Activated CD8-positive, alpha-beta memory T cell treated with anti-CD3 and anti-CD28 coated beads, Interleukin-2, amount 50 U/mL, for 4 hours (primary cell): ENCODE results near the gene CCDC190.
A peak's percentile ranks its signal among the peaks of the same experiment; 100 is the strongest.
"Not testable (repeated sequence)": the region's sequence is repeated elsewhere in the genome, so short reads cannot be mapped to it uniquely, and the experiment has no call there.

Experiments
- DNase-seq: peaks from one replicate; pipeline ENCODE4 v3.0.0-alpha.2; 2020

The CCDC190 gene

GRCh38 chr1:162876751-162877150 is 15.8 kb upstream of the CCDC190 start:
- no peak for DNase-seq

DNA sequence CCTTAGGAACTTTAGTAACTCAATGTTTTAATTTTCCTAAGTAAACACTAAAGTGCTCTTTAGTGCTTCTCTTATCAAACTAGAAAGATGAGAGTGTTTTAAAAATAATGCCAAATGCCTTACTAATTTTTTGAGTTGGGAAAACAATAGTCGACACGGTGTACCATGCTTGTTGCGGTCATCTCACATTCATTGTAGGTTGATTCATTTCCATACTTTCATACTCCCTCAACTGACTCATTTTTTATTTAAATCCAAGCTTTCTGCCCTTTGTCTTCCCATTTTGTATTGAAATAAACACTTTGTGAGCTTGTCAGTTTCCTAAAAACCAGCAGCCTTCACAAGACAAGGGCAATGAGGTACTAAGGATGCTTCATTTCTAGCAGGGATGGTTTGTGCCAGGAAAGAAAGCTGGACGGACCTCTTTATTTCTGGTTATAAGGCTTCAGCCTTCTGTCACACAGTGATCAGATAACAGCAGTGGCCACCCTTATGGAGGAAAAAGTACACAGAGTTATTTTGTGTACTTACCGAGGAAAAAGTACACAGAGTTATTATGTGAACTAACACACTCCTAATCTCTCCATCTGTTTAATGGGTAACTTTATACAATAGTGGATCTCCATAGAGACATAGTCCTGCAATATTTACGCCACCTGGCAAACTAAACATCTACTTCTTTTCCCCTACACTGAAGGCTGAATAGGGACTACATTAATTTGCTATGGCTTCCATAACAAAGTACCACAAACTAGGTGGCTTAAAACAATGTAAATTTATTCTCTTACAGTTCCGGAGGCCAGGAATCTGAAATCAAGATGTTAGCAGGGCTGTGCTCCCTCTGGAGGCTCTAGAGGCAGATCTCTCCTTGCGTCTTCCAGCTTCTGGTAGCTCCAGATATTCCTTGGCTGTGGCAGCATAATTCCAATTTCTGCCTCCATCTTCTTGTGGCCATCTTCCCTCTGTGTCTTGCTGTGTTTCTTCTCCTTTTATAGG is 13.0 kb upstream of the CCDC190 start:
- no peak for DNase-seq

GRCh38 chr1:162872981-162873380 is 12.0 kb upstream of the CCDC190 start:
- no peak for DNase-seq

DNA sequence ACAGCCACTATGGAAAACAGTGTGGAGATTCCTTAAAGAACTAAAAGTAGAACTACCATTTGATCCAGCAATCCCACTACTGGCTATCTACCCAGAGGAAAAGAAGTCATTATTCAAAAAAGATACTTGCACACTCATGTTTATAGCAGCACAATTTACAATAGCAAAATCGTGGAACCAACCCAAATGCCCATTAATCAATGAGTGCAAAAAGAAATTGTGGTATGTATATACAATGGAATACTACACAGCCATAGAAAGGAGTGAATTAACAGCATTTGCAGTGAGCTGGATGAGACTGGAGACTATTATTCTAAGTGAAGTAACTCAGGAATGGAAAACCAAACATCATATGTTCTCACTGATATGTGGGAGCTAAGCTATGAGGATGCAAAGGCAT is 10.4 kb upstream of the CCDC190 start:
- not testable (repeated sequence) for DNase-seq

- no peak for DNase-seq
These were observed 8.0 kb upstream of the CCDC190 start for GRCh38 chr1:162868972-162869371.

- no peak for DNase-seq
These were observed 650 bp upstream of the CCDC190 start for GRCh38 chr1:162861625-162862024.

DNA sequence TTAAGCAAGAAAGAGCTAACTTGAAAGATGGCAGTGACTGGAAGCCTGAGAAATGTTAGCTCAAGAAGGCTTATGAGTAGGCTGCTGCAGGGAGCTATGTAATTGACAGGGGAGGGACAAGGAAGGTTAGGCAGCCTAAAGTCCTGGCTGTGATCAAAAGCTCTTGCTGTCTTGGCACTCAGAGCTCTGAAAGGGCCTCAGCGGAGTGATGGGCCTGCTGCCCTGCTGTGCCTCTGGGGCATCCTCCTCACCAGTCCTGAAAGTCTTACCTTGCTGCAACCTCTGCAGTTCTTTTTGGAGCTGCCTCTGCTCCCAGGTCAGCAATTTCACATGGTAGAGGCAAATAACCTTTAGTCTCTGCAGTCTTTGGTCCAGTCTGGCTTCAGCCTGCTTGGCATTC is 1.8 kb downstream of the CCDC190 start:
- DNase-seq, result no peak

- DNase-seq, result no peak
These were observed 3.1 kb downstream of the CCDC190 start for GRCh38 chr1:162857850-162858249.

DNA sequence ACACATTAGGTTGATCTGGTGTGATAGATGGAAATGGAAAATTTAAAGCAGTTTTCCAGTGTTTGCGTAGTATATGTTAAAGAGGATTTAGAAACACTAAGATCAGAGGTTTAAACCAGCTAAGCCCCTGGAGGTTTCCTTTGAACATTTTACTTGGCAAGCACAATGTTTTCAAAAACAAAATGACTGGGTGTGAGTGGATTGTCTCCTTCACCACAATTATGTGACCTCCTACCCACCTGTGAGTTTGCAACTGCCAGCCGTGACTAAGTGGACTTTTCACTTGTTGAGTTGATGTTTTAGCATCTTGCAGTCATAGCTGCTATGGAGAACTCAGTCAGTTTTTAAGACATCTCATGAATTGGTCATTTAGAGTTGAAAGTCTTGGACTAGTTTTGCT is 4.7 kb downstream of the CCDC190 start:
- no peak for DNase-seq

DNA sequence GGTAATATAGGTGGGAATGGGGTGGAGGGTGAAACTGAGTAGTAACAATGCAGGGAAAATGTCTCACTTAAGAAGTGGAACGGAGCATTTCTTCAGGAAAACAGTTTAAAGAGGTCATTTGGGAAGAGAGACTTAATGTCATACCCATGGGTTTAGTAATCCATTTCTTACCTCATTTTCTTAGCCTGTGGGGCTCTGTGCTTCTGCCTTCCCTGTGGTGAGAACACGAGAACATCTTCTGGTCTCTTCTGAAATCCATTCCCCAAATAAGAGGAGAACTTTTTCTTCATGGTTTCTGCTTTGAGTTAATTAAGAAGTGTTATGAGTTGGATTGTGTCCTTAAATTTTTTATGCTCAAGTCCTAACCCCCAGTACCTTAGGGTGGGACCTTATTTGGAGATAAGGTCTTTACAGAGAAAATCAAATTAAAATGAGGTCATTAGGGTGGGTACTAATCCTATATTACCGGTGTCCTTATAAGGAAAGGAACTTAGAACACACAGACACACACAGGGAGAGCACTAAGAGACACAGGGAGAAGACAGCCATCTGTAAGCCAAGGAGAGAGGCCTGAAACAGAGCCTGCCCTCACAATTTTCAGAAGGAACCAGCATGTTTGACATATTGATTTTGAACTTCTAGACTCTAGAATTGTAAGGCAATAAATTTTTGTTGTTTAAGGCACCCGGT is 5.4 kb downstream of the CCDC190 start:
- DNase-seq, result no peak

- peak; percentile 40 for DNase-seq
These were observed 6.6 kb downstream of the CCDC190 start for GRCh38 chr1:162854245-162854882.

- DNase-seq, result no peak
These were observed 9.6 kb downstream of the CCDC190 start for GRCh38 chr1:162851341-162851740.

- no peak for DNase-seq
These were observed 11.3 kb downstream of the CCDC190 start for GRCh38 chr1:162849711-162850110.

DNA sequence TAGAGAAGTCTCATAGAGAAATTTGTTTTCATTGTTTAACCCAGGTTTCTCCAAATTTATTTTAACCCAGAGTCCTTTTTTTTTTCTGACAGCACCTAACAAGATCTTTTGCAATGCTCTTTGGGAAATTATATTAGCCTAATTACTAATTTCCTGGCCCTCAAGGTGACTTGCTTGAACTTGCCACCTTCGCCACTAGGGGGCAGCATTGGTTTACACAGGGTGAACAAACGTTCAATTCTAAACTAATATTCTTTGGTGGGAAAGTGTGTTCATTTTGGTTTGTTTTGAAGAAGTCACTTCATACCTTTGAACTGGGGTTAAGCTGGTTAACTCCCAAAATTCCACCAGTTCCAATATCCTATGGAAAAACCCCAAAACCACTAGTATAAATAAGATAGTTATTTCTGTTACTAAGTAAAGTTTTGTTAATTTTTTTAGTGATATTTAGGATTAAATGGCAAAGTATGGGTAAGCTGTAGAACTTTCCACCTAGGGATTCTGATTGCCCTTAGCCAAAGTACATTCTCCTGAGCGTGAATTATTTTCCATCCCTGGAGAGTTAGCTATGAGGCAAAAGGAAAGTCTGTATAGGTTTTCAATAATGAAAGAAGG is 13.0 kb downstream of the CCDC190 start:
- DNase-seq, result peak; percentile 83

- DNase-seq, result no peak
These were observed 14.4 kb downstream of the CCDC190 start for GRCh38 chr1:162846256-162847212.

DNA sequence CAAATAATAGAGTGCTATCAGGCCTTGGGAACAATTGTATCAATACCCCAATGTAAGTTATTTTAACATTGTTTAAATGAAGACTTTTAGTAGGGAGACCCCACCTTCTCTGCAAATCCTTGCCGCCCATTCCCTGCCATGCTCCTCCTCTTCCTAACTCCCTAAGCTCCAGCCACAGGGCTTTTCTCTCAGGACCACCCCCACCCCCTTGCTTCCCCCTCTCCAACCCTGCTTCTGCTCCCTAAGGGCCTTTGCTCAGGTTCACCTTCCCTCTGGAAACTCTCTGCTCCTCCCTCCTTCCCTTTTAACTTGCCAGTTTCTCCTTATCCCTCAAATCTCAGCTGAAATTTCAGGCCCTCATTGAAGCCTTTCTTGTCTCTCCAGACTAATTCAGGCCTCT is 16.8 kb downstream of the CCDC190 start:
- no peak for DNase-seq

DNA sequence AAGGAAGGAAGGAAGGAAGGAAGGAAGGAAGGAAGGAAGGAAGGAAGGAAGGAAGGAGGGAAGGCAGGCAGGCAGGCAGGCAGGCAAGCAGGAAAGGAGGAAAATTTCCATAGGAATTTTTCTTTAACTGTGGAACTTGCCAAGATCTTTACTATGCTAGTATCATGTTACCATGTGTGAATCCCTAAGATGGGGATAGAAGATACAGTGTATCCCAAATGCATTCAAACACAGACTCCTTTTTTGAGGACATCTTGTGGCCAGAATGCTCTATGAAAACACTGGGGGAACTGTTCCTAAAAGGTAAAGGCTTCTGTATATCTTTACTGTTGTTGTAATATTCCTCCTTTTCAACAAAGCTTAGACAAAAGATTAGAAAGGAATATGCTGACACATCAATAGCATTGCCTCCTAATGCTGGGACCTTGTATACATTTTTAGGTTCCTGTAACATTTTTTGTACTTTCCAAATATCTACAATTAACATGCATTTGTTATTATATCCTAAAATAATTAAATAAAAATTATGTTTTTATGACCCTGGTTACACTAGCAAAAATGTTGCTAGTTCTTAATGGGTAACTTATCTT is 20.6 kb downstream of the CCDC190 start:
- no peak for DNase-seq

- DNase-seq, result no peak
These were observed 22.1 kb downstream of the CCDC190 start for GRCh38 chr1:162838863-162839262.

GRCh38 chr1:162835157-162835899 is 25.6 kb downstream of the CCDC190 start:
- DNase-seq, result no peak

- no peak for DNase-seq
These were observed 28.5 kb downstream of the CCDC190 start for GRCh38 chr1:162832470-162832869.

- DNase-seq, result no peak
These were observed 31.7 kb downstream of the CCDC190 start for GRCh38 chr1:162829268-162829667.
